HTERT RPE-1 (cell line): Measurements from ENCODE around the gene SAMD10.
"Not testable (repeated sequence)": the region's sequence is repeated elsewhere in the genome, so short reads cannot be mapped to it uniquely, and the experiment has no call there.

Source experiments
- in situ Hi-C: fragments of 300-500 bp; cut with MboI; formaldehyde crosslinking; loops from 4 replicates; pipeline ENCODE4 v1.14.3; 2020; ENCODE audit warnings: low sequenced_read_pairs

Gene SAMD10

DNA sequence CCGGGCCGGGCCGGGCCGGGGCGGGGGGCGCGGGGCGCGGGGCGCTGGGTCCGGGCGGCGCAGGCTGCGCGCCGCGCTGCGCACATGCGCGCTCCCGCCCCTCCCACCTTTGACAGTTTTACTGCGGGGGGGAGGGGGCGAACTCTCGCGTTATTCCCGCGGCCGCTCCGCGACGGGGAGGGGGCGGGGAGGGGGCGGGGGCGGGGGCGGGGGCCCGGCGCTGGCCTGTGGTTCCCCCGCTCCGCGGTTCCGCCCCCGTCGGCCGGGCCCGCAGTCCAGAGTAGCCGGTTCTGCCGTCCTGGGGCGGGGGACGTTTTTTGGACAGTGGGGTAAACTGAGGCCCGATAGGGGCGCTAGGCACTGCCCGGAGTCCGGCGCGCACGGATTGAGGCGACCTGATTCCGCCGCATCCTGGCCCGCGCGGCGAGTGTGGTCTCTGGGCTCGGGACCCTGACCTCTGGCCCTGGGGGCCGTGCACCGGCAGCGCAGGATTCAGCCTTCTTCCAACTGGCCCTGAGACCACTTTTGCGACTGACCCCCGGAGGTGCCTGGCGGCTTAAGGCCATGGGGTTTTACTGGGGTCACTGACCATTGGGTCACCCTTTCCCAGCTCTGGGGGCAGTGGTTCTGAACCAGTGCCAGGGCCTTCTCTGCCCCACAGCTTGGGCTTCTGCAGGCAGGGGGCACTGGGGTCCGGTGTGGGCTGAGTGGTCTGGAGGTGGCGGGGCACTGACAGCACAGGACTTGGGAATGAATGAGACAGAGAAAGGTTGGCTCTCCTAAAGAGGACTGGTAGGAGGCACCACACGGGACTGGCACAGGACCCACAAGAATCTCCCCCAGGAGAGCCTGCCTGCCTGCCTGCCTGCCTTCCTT is 9.4 kb downstream of the SAMD10 start, which contains the start of gene ZNF512B:
Gene ZNF512B (minus strand): TSS at position 93 of the 876 bp plus-strand sequence. CDS start 1,980 bp downstream, outside the sequence.
- in situ Hi-C loops: no loop called here

DNA sequence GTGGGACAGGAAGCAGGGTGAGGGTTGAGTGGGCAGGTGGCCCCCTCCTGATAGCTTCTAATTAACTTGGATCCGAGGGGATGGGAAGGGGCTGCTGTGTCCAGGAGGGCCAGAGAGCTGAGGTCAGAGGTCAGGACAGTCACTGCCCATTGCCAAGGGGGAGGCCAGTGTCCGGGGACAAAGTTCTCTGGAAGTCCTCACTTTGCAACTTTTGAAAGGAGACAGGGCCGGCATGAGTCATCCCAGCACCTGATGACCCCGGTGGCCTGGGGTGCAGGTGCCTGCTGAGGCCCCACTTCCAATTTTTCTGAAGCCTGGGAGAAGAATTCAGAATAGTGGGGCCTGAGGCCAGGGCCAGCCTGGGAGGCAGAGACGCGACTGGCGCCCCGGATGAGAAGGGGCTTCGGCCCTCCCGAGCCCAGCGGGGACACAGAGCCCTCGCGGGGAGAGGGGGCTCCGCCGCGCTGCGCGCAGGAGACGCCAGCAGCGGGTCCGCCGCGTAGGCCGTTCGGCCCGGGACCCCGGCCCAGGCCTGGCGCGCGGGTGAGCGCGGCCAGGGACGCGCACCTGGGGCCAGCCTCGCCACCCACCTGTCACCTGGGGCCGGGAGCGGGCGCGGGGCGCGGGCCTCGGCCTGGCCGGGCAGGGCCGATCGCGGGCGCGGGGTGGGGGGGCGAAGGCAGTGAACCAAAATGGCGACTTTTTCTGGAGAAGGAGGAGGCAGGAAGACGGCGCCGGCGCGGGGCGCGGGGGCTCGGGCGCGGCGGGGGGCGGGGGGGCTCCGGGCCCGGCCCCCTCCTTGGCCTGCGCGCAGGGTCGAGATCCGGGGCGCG is 10.3 kb downstream of the SAMD10 start:
- in situ Hi-C loops: no loop called here

DNA sequence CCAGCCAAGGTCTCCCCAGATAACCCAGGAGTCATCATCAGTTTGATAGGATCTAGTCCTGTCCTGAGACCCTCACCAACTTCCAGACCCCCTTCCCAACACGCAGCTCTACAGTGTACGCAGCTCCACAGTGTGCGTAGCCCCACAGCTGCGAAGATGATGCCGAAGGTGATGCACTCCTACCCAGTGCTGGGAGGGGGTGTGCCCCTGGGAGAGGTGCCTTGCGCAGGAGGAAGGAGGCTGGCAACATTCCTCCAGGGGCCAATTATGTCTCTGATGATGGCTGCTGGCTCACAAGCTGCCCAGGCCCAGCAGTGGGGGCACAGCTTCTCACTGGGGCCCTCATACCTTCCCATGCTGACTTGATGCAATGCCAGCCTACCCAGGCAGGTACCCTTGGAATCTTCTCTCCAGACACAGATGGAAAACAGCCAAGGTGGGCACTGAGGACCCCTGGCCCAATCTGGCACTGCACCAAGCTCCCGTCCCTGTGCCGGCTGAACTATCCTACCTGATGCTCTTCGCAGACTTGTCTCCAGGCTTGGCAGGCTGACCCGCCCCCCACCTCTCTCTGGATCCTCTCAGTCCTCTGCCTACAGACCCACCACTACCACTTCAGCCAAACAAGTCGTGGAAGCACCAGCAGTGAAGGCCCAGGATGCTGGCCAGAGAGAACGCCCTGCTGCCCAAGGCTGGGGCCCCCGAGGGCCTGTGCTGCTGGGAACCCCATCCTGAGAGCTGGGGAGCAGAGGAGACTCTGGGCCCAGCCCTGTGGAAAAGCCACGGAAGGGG is 11.1 kb downstream of the SAMD10 start:
- in situ Hi-C loops: no loop called here

DNA sequence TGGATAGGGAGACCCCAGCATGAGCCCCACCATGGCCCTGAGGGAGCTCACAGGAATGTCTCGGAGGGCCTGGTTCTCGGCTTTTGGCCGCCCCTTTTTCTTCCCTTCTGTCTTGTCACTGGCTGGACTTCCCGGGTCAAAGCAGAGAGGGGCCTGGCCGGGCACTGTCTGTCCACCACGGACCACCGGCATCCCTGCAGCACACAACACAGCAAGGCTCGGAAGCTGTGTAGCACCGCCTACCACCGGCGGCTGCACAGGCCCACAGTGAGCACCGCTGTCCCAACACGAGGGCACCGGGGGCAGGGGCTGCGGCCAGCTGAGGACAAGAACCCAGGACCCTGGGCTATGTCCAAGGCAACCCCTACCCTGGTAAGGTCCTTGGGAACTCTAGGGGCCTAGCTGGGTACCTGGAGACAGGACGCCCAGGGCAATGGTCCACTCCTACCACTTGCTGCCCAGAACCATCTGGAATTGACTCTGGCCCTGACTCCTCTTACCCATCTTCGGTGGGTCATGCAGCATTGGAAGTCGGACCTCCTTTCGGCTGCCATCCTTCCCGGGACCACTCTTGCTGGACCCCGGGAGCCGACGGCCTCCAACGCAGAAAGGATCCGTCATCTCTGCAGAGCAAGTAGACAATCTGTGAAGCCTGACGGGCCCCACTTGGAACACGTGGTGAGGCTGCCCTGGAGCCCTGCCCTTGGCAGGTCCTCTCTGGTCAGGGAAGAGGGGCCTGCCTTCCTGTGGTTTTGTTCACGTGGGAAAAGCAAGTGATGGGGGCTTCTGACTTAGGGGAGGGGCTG is 11.9 kb downstream of the SAMD10 start:
- in situ Hi-C loops: no loop called here

DNA sequence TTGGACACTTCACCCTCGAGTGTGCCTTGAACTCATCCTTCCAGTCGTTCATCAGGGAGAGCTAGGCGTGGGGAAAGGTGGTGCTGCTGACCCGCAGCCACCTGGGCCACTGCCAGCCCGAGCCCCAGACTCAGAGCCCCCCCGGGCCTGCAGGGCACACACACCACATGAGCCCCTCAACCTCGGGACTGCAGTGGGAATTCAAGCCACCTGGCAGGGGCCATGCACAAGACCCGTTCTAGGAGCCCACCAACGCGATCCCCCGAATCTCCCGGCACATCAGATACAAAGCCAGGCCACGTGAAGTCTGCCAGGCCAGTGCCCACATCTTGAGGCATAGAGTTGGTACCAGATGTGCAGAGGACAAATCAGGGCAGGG is 12.5 kb downstream of the SAMD10 start:
- in situ Hi-C loops: no loop called here

DNA sequence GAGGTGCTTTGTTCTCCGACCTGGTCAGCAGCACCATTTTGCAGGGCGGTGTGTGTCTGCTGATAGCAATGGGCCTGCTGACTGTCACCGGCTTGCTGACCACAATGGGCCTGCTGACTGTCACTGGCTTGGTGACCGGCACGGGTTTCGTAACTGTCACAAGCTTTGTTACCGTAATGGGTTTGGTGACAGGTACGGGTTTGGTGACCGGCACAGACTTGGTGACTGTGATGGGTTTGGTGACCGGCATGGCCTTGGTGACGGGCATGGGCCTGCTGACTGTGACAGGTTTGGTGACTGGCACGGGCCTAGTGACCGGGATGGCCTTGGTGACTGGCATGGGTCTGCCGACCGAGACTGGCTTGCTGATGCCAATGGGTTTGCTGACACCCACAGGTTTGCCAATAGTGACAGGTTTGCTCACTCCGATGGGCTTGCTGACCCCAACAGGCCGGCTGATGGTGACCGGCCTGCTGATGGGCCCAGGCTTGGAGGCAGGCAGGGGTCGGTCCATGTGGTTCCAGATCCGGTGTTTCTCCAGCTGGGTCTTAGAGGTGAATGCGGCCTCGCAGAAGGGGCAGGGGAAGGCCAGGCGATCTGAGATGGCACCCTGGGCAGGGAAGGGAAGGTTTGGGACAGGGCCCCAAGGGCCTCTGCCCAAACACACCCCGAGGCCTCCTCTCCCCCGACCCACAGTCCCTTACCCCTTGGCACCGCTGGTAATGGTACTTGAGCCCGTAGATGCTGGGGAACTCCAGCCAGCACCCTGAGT is 13.1 kb downstream of the SAMD10 start:
- in situ Hi-C loops: no loop called here

DNA sequence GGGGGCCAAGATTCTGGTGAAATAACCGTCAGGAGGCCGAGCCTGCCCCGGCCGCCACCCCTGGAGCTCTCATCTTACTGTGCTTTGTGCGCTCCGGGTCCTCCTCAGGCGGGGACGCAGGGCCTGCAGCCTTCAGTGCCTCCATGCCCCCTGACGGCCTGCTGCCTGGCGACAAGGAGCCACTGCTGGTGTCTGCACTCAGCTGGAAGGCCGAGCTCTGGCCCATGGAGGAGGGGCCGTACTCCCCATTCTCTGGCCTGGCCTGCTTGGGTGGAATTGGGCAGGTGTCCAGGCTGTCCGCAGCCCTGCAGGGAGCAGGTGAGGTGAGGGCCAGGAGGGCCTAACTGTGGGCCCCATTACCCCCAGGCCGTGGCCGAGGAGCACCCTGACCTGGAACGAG is 15.0 kb downstream of the SAMD10 start:
- in situ Hi-C loops: no loop called here

DNA sequence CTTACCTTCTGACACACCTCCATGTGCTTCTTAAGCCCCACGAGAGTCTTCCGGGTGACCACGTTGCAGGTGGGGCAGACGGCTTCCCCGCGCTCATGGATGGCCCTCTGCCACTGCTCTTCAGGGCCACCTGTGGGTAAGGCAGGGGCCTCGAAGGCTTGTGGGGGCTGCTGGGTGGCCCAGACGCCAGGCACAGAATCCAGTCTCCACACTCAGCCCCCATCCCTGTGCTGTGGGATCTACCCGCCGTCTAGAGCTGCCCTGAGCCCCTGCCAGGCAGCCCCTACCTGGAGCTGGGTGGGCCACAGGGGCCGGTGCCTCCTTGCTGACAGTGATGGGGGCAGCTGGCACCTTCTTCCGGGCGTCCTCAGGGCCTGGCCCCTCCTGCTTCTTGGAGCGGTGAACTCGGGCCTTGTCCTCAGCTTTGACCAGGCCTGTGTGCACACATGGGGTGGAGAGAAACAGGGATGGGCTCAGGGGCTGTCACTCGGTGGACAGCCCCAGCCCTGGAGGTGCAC is 15.6 kb downstream of the SAMD10 start:
- in situ Hi-C loops: no loop called here

DNA sequence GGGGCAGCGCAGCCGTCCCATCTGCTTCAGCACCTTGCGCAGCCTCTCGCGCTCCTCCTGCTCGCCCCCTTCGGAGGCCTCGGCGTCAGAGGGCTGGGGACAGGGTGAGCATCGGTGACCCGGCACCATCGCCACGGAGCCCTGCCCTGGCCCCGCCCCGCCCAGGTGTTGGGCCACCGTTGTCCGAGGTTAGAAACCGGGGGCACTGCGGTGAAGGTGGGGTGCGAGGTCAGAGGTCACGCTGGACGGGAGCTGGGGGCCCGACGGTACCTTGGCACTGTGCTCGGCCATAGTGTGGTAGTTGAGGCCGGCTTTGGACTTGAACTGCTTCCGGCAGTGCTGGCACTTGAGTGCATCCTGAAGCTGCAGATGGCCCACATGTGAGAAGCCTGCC is 16.1 kb downstream of the SAMD10 start:
- in situ Hi-C loops: no loop called here

DNA sequence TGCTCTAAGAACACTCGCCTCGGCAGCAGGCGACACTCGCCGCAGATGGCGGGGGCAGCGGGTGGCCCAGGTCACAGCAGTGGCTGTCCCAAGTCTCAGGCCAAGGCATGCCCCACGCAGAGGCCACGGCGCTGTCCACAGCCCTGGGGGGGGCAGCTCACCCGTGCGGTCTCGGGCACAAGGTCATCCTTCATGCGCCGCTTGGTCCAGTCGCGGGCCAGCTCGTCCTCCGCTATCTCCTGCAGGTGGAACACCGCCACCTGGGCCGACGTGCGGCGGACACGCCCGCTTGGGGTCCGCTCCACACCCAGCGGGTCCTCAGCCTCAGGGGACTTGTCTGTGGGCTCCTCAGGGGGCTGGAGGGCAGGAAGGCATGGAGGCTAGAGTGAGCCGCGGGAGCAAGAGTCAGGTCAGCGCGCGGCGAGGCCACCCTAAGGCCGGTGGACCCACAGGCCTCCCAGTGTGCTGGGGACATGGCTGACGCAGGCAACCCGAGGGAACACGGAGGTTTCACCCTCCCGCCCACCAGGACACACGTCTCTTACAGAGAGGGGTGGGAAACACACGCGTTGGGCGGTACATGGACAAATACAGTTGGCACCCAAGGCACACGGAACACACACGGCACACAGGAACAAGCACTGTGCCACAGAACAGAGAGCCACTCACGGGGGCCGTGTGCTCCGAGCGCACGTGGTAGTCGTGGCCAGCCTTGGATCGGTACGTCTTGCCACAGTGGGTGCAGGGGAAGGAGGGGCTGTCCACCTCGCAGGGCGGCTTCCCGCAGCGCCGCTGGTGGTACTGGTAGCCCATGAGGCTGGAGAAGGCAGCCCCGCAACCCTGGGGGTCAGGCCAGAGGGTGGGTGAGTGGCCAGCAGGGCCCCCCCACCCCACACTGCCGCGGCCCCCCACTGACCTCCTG is 16.8 kb downstream of the SAMD10 start:
- in situ Hi-C loops: no loop called here

DNA sequence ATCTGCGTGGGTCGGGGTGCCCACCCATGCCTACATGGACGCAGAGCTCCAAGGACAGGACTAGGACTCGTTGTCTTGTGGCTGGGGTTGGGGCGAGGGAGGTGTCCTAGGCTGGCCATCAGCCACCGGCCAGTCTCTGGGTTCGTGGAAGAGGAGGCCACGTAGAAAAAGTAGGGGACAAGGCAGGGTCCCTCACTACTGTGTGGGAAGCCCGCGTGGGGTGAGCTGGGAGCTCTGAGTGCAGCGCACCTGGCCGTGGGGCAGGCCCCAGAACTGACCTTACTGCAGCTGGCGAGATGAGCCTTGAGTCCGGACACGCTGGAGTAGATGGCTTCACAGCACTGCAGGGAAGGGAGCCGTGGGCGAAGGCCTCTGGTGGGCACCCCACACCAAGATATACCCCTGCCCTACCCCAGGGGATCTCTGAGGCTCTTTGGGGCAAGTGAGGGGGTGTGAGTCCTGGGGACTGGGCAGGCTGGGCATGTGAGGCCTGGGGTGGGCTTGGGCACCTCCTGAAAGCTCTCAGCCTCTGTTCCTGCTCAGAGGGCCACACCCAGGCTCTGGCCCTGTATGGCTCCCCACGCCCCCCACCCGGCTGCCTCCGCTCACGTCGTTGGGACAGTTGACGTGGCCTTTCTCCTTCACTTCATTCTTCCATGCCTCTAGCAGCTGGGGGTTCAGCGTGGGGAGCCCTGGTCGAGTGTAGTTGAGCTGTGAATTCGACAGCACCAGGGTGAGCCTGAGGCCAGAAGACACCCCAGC is 17.6 kb downstream of the SAMD10 start:
- in situ Hi-C loops: no loop called here

DNA sequence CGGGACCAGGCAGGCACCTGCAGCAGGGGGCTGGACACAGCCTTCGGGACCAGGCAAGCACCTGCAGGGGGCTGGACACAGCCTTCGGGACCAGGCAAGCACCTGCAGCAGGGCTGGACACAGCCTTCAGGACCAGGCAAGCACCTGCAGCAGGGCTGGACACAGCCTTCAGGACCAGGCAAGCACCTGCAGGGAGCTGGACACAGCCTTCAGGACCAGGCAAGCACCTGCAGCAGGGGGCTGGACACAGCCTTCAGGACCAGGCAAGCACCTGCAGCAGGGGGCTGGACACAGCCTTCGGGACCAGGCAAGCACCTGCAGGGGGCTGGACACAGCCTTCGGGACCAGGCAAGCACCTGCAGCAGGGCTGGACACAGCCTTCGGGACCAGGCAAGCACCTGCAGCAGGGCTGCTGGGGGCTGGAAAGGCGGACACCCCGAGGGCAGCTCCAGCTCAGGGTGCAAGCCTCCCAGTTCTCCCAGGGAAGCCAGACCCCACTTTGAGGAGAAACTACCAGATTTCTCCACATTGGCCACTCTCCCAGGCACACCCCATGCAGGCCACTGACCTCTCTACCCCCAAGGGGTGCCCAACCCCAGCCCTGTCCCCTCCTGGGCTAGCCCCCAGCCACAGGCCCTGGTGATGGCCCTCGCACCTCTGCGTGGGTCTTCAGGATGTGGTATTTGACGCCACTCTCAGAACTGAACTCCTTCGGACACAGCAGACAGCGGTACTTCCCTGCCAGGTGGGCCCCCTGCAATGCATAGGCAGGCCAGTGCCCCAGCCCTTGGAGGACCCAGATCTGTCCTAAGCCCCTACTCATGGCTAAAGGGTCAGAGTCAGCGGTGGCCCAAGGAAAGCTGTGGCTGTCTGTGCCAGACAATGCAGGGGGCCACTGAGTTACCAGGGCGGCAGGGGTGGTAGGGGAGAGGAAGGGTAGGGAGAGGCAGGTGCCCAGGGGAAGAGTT is 18.5 kb downstream of the SAMD10 start:
- in situ Hi-C loops: not testable (repeated sequence)

DNA sequence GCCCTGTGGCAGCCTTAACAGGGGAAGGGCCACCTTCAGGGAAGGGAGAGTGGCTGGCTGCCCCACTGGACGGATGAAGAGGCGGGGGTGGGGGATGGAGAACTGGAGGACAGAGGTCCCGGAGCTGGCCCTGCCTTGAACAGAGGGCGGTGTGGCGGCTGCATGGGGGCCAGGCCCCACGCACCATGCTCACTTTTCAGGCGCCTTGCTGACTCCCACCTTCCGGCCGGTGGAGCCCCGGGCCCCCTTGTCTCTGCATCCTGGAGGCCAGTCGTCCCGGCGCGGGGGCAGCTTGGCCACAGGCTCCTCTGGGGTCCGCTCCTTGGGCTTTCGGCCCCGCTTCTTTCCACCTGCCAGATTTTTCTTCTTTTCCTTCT is 19.8 kb downstream of the SAMD10 start:
- in situ Hi-C loops: no loop called here

DNA sequence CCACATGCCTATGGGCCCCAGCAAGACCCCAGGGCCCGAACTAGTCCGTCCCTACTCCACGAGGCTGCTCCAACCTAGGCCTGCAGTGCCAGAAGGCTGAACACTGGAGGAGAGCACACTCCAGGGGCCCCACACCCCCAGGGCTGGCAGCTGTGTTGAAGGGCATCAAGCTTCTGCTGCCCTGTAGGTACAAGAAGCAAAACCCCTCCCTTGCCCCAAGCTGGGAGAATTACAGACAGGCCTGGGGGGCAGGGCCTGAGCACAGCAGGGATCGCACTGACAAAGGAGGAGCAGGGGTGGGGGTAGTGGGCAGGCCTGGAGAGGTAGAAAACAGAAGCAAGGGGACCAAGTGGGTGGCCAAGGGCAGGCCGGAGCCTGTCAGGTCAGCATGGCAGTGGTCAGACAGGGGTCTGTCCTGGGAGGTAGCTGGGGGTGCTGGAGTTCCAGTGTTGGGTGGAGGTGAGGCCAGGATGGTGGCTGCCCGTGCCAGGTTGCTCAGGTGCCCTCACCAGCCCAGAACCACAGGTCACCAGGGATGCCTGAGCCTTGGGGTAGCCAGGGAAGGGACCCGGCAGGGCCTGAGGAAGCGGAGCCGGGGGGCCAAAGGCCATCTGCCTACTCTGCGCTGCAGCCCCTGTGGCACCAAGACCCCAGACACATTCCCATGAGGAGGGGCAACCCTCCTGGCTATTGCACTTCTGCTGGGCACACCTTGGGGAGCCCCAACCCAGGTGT is 20.3 kb downstream of the SAMD10 start:
- in situ Hi-C loops: no loop called here

DNA sequence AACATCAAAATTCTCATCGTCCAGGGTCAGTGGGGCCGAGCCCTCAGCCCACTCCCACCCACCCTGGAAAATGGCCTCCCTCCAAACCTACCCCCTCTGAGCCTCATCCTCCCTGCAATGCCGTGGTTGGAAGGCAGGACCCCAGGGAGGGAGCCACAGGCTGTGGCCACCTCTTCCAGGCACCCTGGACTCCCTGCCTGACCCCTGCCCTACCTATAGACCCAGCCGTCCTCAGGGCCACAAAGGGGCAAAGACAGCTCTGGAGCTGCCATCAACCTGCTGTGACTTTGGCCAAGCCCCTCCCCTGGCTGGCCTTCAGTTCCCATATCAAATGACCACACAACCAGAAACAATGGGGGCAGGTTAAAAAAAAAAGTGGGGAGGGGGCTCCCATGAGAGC is 21.0 kb downstream of the SAMD10 start:
- in situ Hi-C loops: no loop called here
